ENCODE measurements around the gene MSL1. TPM values are rescaled to one million over a fixed set of nuclear protein-coding genes. Genes with fewer than 3 reads are reported as not detected.

The MSL1 gene
- total RNA-seq, 2 donors from 2014 or later: 77.0 to 81.0 TPM

GRCh38 chr17:40123811-40124114 is 2.0 kb downstream of the MSL1 start:
- H3K4me3 ChIP-seq: peak overlapping the region; percentile 100
- intact Hi-C loops (cut with DNase I): no loop called here
- no peaks in the 10 kb centered on the region for H3K9me3 ChIP-seq
- H3K9ac ChIP-seq (ENCODE audit: low read depth in 2 of 2, low read length in 2 of 2): peak overlapping the region; percentile 97 to 100
- H3K27ac ChIP-seq: peak overlapping the region; percentile 96
- H3K36me3 ChIP-seq: no peaks in the 10 kb centered on the region
- TF ChIP-seq CTCF (IDR thresholded peaks at IDR 0.05): no peak
- H3K27me3 ChIP-seq: no peaks in the 10 kb centered on the region
- no peak for DNase-seq
- no peaks in the 10 kb centered on the region for H3K4me1 ChIP-seq

DNA sequence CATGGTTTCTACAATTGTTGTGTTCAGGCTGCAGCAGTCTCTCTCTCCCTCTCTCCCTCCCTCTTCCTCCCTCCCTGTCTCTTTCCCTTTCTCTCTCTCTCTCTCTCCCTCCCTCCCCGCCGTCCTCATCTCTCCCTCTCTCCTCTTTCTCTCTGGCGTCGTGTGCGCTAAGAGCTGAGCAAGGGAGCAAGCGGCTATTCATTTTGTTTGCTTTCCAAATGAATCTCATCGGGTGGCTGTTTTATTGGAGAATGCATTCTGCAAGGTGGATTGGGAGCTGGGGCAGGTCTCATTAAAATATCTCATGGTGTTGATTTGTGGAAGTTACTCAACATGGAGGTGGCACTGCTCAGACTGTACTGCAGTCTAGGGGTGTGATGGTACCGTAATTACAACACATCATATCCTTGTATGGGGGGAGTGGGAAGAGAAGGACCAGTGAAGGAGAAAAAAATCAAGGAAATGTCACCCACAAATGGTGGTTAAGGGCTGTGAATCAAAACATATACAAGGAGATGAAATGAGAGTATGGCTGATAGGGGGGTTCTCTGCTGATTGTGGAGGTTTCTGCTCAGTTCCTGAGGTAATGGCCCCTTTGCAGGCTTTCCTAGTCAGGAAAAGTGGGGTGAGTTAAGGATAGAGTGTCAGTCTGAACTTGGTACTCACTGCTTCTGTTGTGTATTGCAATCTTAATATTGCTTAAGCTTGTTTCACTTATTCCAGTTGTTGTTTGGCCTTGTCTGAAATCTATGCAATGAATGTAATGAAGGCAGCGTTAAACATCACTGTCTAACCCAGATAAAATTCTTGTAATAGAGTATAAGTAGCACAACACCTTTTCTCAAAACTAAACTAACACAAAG is 2.7 kb downstream of the MSL1 start:
- Histone ChIP-seq H3K9me3 (no peaks in the 10 kb centered on the region), H3K27ac (peak overlapping the region; percentile 96), H3K36me3 (peaks cover 2% of the 10 kb centered on the region), H3K4me3 (peak overlapping the region; percentile 100), H3K27me3 (no peaks in the 10 kb centered on the region), H3K9ac (ENCODE audit: low read depth in 2 of 2, low read length in 2 of 2) (peak overlapping the region; percentile 30 to 100), H3K4me1 (no peaks in the 10 kb centered on the region)
- peak; percentile 53 for DNase-seq
- intact Hi-C loops (cut with DNase I): no loop called here
- no peak for TF ChIP-seq CTCF (IDR thresholded peaks at IDR 0.05)

DNA sequence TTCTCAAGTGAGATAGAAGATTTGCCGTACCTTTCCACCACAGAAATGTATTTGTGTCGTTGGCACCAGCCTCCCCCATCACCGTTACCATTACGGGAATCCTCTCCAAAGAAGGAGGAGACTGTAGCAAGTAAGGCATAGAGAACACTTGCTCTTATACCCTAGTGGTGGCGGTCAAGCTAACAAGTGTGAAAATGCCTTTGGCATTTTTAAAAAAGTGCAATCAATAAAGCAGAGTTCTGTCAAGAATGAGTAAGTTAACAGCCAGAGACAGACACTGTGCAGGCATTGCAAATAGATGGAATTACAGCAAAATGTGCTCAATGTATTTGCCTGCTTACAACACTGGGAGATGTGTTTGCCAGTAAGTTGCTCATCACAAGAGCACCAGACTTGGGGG is 7.7 kb downstream of the MSL1 start:
- Histone ChIP-seq H3K27me3 (no peaks in the 10 kb centered on the region), H3K9me3 (no peaks in the 10 kb centered on the region), H3K9ac (ENCODE audit: low read depth in 2 of 2, low read length in 2 of 2) (no peak overlapping the region), H3K4me1 (no peaks in the 10 kb centered on the region), H3K4me3 (no peak overlapping the region), H3K27ac (no peak overlapping the region), H3K36me3 (peaks cover 7% of the 10 kb centered on the region)
- no peak for DNase-seq
- no peak for TF ChIP-seq CTCF (IDR thresholded peaks at IDR 0.05)
- intact Hi-C loops (cut with DNase I): no loop called here

- H3K27me3 ChIP-seq: no peaks in the 10 kb centered on the region
- no peak for DNase-seq
- H3K36me3 ChIP-seq: peaks cover 7% of the 10 kb centered on the region
- H3K27ac ChIP-seq: no peak overlapping the region
- H3K4me3 ChIP-seq: no peak overlapping the region
- no peaks in the 10 kb centered on the region for H3K9me3 ChIP-seq
- TF ChIP-seq CTCF (IDR thresholded peaks at IDR 0.05): no peak
- no peak overlapping the region for H3K9ac ChIP-seq (ENCODE audit: low read depth in 2 of 2, low read length in 2 of 2)
- H3K4me1 ChIP-seq: no peaks in the 10 kb centered on the region
- intact Hi-C loops (cut with DNase I): no loop called here
Measured at GRCh38 chr17:40130352-40131042, 8.7 kb downstream of the MSL1 start.

GRCh38 chr17:40134184-40134583 is 12.4 kb downstream of the MSL1 start:
- H3K4me1 ChIP-seq: peaks cover 3% of the 10 kb centered on the region
- peak overlapping the region; percentile 29 for H3K27ac ChIP-seq
- intact Hi-C loops (cut with DNase I): no loop called here
- peak overlapping the region in 1 of 2 donors; percentile 53 for H3K9ac ChIP-seq (ENCODE audit: low read depth in 2 of 2, low read length in 2 of 2)
- no peak overlapping the region for H3K4me3 ChIP-seq
- peak; percentile 57 for DNase-seq
- H3K9me3 ChIP-seq: no peaks in the 10 kb centered on the region
- H3K27me3 ChIP-seq: no peaks in the 10 kb centered on the region
- no peak for TF ChIP-seq CTCF (IDR thresholded peaks at IDR 0.05)
- H3K36me3 ChIP-seq: peaks cover 7% of the 10 kb centered on the region

Measured in colonic mucosa (tissue), 4 donors.